NCI-H748 (cell line): Measurements from ENCODE around the gene SNCB.

Experiments used
- DNase-seq: peaks from one replicate; lab custom pipeline; 2025; ENCODE audit not compliant: unreplicated experiment; lab: John Stamatoyannopoulos, UW

Gene SNCB

GRCh38 chr5:176629853-176630680 is at the start of gene SNCB, which contains the start of gene EIF4E1B:
TSS of gene SNCB (minus strand) at chr5:176630534. CDS start at chr5:176629654, 880 bp downstream.
TSS of gene EIF4E1B (plus strand) at chr5:176630675. CDS start at chr5:176642788, 12,113 bp downstream.
- peak; percentile 73 for DNase-seq

DNA sequence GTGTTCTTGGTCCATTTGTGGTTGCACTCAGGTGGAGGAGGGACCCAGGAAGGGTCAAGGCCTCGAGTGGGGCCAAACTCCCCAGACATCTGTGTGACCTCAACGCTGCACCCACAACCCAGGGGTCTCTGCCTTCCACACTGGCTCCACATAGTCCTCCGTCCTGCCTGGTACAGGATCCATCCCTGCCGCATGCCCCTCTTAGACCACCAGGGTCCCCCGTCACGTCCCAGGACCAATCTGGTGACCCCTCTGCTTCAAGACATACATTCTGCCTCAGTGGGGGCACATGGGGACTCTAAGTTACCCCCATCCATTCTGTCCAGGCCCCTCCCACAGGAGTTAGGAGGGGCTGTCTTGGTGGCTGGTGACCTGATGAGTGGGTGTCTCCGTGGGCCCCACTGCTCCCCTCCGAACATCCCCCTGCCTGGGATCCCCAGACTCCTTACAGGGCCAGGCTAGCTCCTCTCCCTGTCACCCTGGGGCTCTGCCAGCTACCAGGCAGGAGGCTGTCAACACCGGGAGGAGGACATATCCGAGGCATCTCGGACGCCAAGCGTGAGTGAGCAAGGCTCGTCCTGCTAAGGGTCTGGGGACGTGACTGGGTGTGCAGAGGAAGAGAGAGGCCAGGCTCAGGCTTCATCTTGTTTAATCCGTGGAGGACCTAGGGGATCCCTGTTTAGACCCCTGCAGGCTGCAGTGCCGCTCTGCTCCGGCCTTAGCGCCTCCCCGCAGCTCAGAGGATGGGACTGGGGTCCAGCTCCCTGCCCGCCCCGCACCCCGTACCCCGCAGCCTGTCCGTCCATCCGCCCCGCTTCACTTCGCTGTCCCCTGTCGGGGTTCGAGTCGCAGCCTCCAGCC is 49.3 kb upstream of the SNCB start:
- no peak for DNase-seq

- no peak for DNase-seq
These were observed 48.2 kb upstream of the SNCB start for GRCh38 chr5:176678584-176678983.

- no peak for DNase-seq
These were observed 47.0 kb upstream of the SNCB start for GRCh38 chr5:176677209-176677939.

- no peak for DNase-seq
These were observed 46.1 kb upstream of the SNCB start for GRCh38 chr5:176676361-176676824.

DNA sequence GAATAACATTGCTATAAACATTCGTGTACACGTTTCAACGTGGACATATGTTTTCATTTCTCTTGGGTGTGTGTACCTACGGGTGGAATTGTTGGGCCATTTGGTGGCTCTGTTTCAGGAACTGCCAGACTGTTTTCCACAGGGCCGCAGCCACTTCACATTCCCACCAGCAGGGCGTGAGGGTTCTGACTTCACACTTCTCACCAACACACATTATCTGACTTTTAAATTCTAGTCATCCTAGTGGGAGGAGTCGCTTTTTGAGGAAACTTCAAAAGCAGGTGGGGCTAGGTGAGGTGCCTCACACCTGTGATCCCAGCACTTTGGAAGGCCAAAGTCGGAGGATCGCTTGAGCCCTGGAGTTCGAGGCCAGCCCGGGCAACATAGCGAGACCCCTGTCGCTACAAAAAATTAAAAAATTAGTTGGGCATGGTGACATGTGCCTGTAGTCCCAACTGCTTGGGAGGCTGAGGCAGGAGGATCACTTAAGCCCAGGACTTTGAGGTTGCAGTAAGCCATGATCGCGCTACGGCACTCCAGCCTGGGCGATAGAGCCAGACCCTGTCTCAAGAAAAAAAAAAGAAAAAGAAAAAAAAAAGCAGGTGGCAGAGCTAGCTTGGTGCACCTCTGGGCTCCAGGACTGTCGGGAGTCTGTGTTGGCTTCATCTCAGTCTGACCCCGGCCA is 45.5 kb upstream of the SNCB start:
- DNase-seq = no peak

GRCh38 chr5:176674799-176675198 is 44.5 kb upstream of the SNCB start:
- DNase-seq = no peak

DNA sequence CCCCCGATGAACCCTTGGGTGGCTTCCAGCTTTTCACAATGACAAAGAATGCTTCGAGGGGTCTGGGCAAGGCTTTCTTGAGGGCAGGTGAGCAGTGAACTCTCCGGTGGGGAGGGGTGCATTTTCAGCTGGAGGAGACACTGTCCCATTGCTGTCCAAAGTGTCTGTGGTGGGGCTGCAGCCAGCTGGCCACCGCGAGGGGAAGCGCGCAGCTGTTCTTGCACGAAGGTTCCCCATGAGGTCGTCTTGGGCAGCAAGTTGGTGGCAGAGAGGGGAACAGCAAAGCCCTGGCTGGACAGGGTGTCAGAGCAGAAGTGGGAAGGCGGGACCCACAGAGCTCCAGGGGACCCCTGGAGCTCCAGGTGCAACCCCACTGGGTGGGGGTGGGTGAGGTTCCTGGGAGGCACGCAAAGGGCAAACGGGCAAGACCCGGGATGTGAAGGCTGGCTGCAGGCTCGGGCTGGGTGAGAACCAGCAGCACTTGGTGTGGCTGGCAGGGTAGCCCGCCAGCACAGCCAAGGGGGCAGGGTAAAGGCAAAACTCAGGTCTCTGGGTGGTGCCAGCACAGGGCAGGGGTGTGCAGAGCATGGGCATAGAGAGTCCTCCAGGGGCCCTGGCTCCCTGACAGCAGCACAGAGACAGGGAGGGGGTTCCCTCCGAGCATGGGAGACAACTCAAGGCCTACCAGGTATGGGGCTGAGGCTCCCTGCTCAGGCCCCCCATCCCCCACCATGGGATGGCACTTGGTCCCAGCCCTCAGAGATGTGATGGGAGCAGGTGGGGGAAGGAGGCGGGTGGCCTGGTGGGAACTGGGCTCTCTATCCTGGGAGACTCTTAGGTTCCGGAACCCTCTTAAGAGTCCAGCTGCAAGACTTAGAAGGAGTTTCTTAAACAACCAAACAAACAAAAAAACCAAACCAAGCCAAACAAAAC is 43.6 kb upstream of the SNCB start:
- no peak for DNase-seq

- no peak for DNase-seq
These were observed 41.8 kb upstream of the SNCB start for GRCh38 chr5:176671890-176672747.

DNA sequence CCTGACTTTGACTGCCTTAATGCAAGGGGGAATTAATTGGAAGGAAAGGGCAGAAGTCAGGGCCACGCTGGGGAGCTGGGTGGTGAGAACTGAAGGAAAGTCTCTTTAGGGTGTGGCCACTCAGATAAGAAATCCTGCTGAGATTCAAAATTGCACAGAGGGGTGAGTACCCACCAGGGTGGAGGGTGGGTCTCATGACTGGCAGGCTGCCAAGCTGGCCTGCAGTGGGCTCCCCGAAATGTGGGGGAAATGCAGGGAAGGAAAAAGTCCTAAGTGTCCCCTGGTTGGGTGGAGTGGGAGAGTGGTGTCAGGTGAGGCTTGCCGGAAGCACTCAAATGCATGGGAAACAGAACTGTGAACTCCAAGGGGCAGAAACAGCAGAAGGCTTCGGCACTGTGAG is 41.1 kb upstream of the SNCB start:
- no peak for DNase-seq

GRCh38 chr5:176670449-176670848 is 40.1 kb upstream of the SNCB start:
- DNase-seq = no peak

- no peak for DNase-seq
These were observed 37.3 kb upstream of the SNCB start for GRCh38 chr5:176667637-176668036.

- DNase-seq = no peak
These were observed 35.2 kb upstream of the SNCB start for GRCh38 chr5:176665517-176665916.

- DNase-seq = no peak
These were observed 34.6 kb upstream of the SNCB start for GRCh38 chr5:176664886-176665285.

DNA sequence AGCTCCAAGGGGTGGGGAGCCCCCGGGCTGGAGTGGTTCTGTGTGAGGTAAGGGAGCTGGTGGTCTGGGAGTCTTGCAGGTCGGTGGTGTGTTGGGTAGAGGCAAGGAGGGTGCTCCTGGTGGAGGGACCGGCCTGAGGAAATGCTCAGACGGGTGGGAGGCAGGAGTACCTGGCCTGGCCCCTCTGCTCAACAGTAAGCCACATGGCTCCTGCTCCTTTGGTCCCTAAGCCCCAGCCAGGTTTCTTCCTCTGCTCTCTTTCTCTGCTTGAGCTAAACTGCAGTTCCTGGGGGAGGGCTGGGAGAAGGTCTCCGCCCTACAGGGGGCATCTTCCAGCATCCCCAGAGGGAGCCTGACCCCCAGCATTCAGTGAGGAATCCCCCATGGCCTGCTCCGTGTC is 34.1 kb upstream of the SNCB start:
- no peak for DNase-seq

DNA sequence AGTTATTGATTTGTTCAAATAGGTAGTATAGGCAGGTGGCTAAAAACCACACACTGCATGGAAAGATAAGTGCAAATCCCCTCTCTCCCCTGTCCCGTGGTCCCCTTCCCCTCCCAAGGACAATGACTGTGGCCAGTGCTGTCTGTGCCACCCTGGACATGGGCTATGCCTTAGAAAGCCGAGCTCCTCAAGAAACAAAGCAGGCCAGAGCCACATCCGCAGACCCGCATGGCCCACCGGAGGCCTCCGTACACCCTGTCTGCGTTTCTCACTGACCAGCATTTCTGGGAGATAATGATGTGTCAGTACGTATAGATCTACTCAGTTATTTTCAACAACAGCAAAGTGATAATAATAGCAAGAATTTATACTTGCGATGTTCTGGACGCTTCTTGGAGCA is 33.2 kb upstream of the SNCB start:
- no peak for DNase-seq

DNA sequence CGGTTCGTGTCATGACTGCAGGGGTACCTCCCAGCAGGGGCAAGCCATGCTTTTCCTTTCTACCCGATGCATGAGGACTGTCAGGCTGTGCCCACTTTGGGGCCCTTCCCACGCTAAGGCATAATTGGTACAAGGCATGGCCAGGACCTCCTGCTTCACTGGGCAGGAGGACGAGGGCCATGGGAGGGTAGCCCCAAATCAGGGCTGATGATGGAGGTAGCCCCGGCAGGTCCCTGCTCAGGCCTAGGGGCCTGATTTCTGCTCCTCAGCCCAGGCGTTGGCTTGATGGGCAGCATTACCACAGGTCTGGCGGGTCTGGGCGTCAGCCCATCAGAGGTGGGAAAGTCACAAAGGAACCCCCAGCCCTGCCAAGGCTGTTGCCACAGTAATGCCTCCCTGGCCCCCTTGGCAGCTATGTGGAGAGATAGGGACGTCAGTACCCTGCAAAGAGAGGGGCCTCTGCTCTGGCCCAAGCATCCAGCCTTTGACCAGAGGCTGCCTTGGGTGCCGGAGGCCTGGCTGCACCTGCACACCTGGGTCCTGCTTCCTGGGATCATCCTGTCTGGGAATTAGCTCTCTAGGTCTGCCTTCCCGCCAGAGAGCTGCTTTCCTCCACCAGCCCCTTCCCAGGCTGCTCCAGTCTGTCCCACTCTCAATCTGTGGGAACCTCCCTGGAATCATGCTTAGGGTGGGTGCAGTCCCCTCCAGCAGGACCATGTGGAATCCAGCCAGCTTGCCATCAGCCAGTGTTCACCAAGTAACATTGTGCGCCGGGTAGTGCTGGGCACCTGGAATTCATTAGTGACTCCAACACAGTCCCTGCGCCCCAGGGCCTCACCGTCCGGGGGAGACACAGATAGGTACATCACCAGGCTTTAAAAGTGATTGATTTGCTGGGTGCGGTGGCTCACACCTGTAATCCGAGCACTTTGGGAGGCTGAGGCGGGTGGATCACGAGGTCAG is 32.3 kb upstream of the SNCB start:
- DNase-seq = no peak
